ENCODE data around the gene AFG3L2. TPM values are rescaled to one million over a fixed set of nuclear protein-coding genes. Genes with fewer than 3 reads are reported as not detected.

Gene AFG3L2
- total and polyA plus RNA-seq, 2 of the 13 experiments (the other 11 are each of a cell fraction or from before 2014, with no cell fraction given): 28.6 to 86.9 TPM

GRCh38 chr18:12377556-12378197, 650 bp upstream of the AFG3L2 start (continued):
- TF ChIP-seq REST (IDR thresholded peaks at IDR 0.05; ENCODE audit: borderline replicate concordance in 1 of 2, low read depth in 1 of 2, low read length in 2 of 2): no peak
- TF ChIP-seq ZBTB3 (CRISPR knock-in tag; IDR thresholded peaks at IDR 0.05; ENCODE audit: borderline replicate concordance, low read depth): no peak
- TF ChIP-seq PAF1 (CRISPR knock-in tag; IDR thresholded peaks at IDR 0.05): no peak
- no peak for TF ChIP-seq ZMAT3 (CRISPR knock-in tag; conservative IDR thresholded peaks at IDR 0.05)
- TF ChIP-seq HBP1 (CRISPR knock-in tag; IDR thresholded peaks at IDR 0.05; ENCODE audit: low read depth): peak; percentile 84; the same call in 1 of the 2 replicates
- TF ChIP-seq ZNF678 (CRISPR knock-in tag; IDR thresholded peaks at IDR 0.05): no peak
- TF ChIP-seq UBTF (CRISPR knock-in tag; IDR thresholded peaks at IDR 0.05): no peak; the same call in 1 of the 2 replicates
- no peak for TF ChIP-seq GRHL1 (CRISPR knock-in tag; conservative IDR thresholded peaks at IDR 0.05)
- no peak for TF ChIP-seq ZFP36L2 (CRISPR knock-in tag; IDR thresholded peaks at IDR 0.05)
- TF ChIP-seq HMG20A (CRISPR knock-in tag; IDR thresholded peaks at IDR 0.05; ENCODE audit: borderline replicate concordance): no peak
- no peak for TF ChIP-seq CCAR2 (optimal IDR thresholded peaks at IDR 0.05; ENCODE audit: low read depth, low read length)
- peak; percentile 73 for TF ChIP-seq KAT8 (CRISPR knock-in tag; IDR thresholded peaks at IDR 0.05)
- no peak for TF ChIP-seq ZNF101 (CRISPR knock-in tag; IDR thresholded peaks at IDR 0.05; ENCODE audit: borderline replicate concordance, low read depth)
- TF ChIP-seq MBNL3 (CRISPR knock-in tag; conservative IDR thresholded peaks at IDR 0.05): no peak
- TF ChIP-seq CENPBD1 (CRISPR knock-in tag; IDR thresholded peaks at IDR 0.05; ENCODE audit: borderline replicate concordance, low read depth): no peak
- TF ChIP-seq GMEB1 (CRISPR knock-in tag; IDR thresholded peaks at IDR 0.05; ENCODE audit: borderline replicate concordance): no peak; the same call in 1 of the 2 replicates

All from HepG2 (cell line).